OCI-LY7 (cell line): ENCODE data around the gene ZNF625.

Experiments
- CTCF ChIP-seq: fragments of 200-600 bp; sonication (generic); conservative IDR thresholded peaks from 2 replicates; pipeline ENCODE4 v1.5.1; 2014; ENCODE audit warnings: mild to moderate bottlenecking, antibody characterized with exemption, low read length, moderate library complexity, mixed read lengths
- EZH2phosphoT487 ChIP-seq: fragments of 200-600 bp; sonication (generic); IDR thresholded peaks from 2 replicates; pipeline ENCODE4 v1.6.1; 2018; ENCODE audit warnings: low read depth, borderline replicate concordance, mild to moderate bottlenecking, mixed run types, antibody characterized with exemption, low read length, moderate library complexity, mixed read lengths

- no peak for TF ChIP-seq CTCF
- no peak for TF ChIP-seq EZH2phosphoT487
Measured at GRCh38 chr19:12162513-12162881, 6.0 kb upstream of the ZNF625 start.
